ENCODE results near the gene VSX2.

VSX2 gene

DNA sequence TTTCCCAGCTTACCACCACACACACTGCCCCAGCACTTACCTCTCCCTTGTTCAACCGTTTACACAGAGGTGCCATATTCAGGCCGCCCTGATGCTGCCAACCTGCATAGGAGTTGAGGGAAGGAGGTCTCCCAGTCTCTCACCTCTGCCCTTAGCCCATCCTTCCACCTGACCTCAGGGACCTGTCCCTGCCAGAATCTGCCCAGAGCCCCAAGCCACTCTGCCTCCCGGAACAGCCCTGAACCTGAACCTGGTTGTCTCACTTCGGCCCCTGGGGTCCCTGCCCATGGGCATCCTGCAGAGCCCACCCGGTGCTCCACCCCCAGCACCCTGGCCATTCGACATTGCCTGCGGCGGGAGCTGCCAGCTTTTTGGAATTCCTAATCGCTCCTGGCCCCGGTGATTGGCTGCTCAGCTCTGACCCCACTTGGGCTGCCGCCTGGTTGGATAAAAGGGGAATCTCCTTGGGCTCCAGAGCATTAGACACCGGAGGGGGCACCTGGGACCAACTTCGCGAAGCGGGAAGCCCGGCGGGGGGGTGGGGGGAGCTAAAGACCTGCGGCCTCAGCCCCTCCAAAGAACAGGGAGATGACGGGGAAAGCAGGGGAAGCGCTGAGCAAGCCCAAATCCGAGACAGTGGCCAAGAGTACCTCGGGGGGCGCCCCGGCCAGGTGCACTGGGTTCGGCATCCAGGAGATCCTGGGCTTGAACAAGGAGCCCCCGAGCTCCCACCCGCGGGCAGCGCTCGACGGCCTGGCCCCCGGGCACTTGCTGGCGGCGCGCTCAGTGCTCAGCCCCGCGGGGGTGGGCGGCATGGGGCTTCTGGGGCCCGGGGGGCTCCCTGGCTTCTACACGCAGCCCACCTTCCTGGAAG lies at the start of gene VSX2:
VSX2 (plus strand) TSS at position 476 of the 874 bp plus-strand sequence; CDS start at position 589, 113 bp downstream.
- DNase-seq, result no peak

DNA sequence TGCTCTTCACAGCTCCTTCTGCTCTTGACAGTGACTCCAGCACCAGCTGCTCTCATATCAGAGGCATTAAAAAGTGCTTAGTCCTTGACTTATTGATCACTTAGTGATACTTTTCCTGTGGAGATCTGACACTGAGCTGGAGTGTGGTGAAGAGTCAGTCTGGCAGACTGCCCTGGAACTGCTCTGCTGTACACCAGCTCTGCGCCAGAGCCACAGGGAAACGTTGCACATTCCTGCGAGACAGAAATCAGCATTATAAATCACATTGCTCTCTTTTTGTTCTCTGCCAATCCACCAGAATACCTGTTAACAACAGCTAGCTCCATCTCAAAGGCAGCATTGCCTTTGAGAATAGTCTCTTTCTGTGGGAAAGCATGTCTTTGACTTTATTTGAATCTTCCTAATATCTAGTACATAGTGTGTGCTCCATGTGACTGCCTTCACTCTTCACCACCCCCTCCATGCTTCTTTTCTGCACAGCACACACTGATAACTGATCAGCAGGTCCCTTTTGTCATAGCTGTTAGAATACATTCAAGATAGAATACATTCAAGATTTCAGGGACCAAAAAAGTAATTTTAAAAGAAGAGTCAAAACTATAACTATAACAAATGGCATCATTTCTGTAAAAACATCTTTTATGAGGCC lies 48.2 kb upstream of the VSX2 start:
- peak in 5 of 56 donors; percentile 5 to 28 (median 10) for DNase-seq

DNA sequence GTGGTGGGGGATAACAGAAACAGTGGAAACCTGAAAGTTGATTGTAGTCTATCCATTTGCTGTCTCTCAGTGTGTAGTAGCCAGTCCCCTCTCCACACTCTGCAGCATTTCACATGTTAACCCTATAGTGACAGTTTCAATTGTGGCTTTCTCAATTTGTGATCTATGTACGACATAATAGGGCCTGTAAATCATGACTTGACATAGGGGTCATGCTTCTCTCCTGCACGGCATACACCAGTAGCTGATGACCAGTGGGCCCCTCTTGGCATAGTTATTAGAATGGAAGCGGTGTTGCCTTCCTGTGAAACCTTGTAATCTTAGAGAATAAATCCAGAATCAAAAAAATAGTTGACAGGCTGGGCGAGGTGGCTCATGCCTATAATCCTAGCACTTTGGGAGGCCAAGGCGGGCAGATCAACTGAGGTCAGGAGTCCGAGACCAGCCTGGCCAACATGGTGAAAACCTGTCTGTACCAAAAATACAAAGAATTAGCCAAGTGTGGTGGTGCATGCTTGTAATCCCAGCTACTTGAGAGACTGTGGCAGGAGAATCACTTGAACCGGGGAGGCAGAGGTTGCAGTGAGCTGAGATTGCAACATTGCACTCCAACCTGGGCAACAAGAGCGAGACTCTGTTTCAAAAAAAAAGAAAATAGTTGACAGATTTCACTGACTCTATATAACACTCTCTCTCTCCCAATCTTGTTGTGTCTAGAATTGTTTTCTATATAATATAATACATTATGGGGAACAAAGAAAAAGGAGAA lies 44.6 kb upstream of the VSX2 start:
- no peak for DNase-seq

DNA sequence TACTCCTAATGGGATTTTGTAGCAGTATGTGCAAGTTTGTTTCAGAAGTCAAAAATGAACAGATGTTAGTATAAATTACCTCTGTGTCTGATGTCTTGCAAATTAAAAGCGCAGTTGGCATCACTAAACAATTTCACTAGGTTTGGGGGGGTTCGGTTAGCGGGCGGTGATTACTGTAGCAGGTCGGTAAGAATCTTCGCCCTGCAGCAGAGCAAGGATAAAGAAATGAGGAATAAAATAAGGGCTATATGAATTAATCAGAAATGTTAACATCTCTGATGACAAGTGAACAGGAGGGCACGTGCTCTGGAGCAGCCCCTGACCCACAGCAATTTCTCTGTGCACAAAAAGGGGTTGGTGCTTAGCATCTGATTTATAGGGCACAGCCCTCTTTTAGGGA lies 43.6 kb upstream of the VSX2 start:
- no peak for DNase-seq

DNA sequence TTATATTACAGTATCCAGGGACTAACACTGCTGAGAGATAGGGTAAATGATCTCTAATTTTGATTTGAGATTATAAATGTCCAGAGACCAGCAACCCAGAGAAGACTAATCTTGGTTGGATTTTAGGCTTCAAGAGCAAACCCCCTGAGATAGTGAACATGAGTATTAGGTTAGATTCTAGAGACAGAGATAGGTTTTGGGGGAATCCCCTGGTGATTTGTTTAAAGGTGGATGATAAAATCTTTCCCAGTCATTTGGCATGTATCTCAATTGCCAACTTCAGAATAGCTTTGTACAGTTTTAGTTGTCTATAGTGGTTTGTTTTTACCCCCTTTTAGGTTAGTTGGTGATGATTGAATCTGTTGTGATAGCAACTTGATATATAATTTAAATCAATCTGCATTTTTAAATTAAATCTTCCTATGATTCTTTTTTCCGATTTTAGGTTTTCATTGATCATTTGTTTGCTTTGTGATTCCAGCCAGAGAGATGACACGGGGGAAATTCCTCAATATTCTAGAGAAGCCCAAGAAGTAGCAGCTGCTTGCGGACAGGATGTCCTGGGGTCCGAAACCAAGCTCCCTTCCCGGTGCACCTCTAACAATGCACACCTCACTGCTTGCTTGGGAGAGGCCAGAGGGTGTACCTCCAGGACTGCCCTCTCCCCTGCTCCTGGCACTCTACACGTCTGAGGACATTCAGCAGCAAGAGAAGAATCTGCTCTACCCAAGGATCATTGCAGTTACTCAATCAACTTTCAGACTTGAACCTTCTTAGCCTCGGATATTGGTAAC lies 40.6 kb upstream of the VSX2 start:
- DNase-seq, result no peak

DNA sequence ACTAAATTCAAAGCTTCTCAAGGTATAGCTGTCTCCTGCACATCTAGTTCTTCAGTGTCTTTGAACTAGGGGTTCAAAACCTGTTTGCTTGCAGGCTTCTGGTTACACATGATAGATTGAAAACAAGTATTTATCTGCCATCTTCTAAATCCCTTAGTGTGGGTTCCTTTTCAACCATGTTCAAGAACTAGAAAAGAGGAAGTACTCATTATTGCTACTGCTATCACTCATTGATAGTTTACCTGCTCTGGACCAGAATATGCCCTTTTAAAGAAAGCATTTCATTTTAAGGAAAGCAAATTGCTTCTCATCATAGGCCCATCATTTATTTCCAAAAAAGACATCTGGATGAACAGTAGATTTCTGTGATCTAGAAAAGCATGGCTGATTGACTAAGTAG lies 37.1 kb upstream of the VSX2 start:
- no peak for DNase-seq

DNA sequence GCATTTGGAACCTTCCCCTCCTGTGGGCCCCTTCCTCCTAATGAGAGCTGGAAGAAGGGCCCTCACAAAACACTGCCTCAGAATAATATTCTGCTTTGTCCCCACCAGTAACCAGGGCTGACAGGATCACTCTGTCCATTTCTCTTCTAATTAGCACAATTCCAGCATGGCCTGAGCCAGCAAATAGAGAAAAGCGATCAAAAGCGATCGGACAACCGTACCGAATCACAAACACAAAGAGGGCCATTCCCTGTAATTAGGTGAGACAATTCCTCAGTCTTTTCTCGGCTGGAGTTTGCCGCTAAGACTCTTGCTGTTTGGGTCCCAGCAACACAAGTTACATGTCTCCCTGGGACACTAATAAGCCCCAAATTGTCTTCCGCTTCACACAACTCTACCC lies 35.6 kb upstream of the VSX2 start:
- DNase-seq, result peak in 12 of 56 donors; percentile 8 to 59 (median 26)

DNA sequence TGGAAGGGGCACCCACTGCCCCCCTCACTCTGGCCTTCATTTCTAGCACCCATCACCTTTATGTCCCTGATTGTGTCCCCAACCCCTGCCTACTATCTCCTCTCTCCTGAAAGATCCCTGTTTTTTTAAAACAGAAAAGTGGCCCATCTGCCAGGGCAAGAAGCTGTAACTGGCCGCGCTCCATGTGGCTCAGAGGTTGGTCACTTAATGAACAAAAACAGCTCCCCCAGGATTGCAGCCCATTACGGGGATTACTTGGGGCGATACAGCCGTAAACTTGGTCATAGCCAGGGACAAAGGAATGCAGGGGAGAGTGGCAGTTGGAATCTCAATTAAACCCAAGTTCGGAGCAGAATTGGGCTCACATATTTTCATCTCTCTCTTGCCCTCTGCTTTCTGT lies 34.8 kb upstream of the VSX2 start:
- peak in 10 of 56 donors; percentile 0 to 41 (median 10) for DNase-seq

DNA sequence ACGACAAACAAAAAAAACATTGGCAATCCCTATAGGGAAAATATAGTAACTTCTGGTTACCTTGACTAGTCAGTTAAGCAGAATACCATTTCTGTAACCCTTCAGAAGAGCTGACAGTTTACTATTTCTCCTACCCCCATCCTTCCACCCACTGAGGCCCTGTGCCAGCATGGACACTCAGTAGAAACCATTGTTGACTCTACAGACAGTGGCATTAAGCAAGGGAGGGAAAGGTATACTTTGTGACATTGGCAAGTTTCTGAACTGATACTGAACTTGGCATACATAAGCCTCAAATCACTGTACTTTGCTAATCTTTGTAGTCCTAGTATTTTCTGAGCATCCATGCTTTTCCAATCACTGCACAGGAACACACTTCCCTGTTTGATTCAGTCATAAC lies 33.4 kb upstream of the VSX2 start:
- DNase-seq, result no peak

DNA sequence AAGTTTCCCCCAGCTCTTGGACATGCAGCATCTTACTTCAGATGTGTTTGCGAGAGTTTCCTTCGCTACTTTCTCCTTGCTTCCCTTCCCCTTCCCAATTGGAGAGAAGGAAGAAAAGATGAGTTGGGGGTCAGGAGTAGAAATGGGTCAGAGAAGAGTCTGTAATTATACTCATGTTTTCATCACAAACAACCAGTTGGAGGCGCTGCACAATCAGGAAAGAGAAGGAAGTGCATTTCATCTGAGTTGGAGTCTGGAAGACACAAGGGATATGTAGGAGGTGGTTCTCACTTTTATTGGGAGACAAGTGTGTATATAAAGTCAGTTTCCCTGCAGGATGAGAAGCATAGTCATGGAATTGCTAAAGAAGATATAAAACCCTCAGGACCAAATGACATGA lies 31.3 kb upstream of the VSX2 start:
- no peak for DNase-seq

DNA sequence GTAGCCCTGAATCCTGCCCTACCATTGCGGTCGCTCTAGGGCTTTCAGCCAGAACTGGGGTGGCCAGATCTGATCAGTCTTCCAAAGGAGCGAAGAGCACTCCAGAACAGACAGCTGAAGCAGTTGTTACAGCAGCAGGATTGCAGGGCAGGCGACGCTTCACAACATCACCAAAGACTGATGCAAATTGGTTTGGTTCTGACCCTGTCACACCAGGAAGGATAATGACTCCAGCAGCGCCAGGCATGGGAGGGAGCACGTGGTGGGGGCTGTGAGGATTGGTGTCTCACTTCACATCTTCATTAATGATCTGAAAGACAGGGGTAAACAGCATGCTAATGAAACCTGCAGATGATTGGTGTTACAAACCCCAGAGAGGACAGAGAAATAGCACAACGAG lies 30.6 kb upstream of the VSX2 start:
- no peak for DNase-seq

DNA sequence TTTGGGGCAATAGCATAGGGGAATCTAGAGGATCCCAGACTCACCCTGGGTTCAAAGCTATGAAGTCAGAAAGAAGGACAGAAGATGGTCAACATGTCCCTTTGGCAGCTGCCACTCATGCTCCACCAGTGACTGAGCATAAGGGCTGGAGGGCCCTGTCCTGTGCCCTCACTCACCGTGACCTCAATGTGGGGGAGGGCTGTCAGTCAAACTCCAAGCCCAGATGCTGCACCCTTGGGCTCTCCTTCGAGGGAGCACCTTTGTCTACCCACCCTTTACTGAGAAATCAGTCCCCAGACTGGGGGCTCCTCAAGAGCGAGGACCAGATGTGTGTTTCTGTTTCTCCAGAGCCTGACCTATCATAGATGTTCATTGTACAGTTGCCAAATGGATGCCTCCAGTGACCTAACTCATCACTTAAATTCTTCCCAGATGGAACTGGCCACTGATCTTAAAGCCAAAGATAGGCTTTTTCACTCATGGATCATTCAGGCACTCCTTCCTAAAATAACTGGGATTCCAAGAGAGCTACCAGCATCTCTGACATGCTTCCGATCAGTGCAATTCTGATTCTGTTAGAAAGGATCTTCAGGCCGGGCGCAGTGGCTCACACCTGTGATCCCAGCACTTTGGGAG lies 27.2 kb upstream of the VSX2 start:
- no peak for DNase-seq

DNA sequence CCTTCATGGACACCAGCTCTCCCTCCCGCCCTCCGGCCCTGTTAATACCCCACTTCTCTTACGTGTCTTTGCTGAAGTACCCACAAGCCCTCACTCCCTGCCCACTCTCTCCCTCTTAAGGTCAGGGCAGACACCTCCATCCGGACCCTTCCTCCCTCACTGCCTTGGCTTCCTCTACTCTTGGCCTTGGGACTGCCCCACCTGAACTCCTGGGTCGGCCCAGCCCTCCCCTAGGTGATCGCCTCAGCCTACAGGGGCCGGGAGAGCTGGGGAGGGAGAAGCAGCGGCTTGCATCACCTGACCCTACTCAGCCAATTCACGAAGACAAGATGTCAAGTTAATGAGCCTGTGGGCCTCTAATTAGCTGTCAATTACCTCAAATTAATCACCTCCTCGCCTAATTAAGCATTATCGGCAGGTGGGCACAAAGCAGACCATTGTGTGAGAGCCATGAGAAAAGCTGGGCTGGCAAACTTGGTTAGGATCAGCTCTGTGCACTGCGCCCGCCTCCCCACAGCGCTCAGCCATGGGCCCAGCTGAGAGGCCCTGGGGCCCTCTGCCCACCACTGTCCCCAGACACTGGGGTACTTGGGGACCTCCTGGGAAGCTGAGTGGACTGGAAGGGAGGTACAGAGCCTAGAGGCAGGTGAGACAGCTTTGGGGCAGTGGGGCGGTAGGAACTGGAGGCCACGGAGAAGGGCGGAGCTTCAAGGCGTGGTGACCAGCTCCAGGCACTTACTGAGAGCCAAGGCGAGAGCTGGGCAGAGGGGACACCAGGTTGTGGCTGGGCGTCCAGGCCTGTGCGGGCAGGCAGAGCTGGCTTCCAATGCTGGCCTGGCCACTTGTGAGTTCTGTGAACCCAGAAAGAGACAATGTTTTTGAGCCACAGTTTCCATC lies 25.1 kb upstream of the VSX2 start:
- DNase-seq, result no peak

DNA sequence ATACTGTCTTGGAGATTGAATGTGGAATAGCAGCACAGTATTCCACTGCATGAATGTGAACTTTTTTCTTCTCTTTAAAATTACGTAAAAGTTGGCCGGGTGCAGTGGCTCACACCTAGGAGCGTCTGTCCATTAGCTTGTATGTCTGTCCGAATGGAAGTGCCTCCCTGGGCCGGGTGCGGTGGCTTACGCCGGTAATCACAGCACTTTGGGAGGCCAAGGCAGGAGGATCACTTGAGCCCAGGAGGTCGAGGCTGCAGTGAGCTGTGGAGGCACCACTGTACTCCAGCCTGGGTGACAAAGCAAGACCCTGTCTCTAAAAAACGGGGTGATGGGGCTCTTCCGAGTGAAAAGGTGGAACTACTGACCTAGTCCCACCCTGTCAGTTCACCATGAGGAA lies 22.6 kb upstream of the VSX2 start:
- DNase-seq, result no peak

DNA sequence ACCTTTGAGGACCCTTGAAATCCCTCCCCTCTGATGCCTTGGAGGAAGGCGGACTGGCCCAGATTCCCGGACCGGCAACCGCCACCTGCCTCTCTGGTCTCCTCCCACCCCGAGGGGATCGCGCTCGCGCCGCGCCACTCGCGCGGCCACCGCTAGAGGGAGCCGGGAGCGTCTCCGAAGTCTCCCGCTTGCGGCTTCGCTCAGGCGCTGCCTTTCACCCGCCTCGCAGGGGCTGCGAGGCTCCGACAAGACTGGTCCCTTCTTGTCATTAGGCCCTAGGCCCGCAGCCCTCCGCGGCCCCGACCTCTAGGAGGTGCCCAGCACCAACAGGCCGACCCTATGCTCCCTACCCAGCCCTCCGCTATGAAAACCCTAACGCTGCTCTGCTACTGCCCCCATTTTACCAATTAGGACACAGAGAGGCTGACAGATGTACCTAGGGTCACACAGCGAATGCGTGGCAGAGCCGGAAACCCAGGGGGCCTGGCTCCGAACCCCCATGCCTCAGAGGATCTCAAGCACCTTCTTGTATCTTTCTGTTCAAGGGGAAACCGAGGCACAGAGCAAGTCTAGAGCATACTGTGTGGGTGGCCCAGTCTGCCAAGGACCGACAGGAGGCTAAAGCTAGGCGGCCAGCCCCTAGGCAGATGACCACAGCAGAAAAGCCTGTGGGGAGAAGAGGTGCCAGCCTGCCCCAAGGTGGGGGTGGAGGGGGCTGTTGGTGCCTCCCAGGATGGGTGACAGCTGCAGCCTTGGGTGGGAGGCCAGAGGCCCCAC lies 21.4 kb upstream of the VSX2 start:
- DNase-seq, result peak in 43 of 56 donors; percentile 1 to 75 (median 28)

DNA sequence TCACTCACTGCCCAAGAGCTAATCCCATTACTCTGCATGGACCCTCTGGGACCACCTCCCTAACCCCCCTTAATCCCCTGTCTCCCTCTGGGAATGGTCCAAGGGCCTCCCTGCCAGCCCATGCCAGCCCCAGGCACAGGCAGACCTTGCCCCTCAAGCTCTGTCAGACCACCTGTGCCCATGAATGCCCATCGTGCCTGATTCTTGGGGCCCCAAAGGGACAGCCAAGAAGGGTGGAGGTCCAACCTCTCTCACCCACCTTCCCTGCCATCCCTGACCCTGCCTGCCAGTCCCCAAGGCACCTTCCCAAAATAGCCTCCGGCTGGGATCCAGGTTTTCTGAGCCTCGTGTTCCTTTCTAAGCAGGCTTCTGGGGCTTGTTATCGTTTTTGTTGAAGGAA lies 20.8 kb upstream of the VSX2 start:
- DNase-seq, result no peak

DNA sequence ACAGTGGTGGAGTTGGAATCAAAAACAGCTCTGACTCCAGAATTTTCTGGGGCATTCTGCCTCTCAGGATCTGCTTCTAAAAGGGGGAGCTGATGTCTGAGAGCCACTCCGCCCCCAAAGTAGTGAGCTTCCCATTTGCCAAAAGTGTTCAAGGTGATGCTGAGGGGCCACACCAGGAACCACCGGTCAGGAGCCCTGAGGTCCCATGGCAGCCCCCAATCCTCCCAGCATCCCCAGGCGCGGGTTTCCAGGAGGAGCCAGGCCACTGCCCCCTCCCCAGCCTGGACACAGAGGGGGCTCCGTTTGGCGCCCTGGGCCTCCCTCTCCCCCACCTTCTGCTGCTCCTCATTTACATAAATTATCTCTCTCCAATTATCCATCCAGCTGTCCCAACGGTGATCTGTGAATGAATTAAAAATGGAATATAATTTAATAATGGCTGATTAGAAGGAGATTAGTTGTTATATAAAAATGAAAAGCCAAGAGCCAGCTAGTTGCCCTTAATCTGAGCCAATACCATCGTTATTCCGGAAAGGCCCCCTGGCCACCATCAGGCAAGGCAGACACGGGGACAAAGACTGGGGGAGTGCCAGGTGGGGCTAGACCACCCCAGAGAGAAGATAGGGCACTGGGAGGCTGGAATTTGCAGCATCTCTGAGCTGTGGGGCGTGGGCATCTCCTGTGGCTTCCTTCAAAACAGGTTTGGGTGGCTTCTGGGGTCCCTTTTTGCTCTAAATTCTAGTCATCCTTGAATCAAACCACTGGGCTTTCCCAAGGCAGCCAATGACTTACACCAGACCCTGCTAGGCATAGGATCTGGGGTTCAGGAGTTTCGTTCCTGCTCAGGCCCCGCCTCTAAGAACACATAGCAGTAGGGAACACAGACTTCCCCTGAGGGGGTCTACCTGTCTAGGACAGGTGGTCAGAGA lies 19.7 kb upstream of the VSX2 start:
- DNase-seq, result no peak

DNA sequence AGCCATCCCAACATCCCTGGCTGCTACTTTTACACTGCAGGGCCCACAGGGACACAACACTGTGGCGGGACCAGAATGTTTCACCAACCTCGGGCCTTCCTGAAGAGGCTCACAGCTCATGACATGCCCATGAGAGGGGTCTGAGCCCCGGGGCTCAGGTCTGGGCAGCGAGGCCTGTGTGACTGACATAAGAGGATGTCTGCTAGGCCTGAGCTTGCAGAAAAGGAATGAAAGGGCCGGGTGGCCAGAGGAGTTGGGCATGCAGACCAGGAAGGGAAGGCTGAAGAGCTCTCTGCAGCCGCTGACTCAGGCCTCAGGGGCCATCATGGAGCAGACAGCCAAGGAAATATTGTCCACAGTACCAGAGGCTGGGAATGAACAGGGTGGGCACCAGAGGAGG lies 18.3 kb upstream of the VSX2 start:
- DNase-seq, result no peak

Measured in nucleus accumbens (tissue), 56 donors.